ENCODE measurements around the gene CIITA.
A peak's percentile ranks its signal among the peaks of the same experiment; 100 is the strongest.

The CIITA gene

GRCh38 chr16:10911267-10911666 lies 34.3 kb downstream of the CIITA start:
- TF ChIP-seq, protein P1, sequence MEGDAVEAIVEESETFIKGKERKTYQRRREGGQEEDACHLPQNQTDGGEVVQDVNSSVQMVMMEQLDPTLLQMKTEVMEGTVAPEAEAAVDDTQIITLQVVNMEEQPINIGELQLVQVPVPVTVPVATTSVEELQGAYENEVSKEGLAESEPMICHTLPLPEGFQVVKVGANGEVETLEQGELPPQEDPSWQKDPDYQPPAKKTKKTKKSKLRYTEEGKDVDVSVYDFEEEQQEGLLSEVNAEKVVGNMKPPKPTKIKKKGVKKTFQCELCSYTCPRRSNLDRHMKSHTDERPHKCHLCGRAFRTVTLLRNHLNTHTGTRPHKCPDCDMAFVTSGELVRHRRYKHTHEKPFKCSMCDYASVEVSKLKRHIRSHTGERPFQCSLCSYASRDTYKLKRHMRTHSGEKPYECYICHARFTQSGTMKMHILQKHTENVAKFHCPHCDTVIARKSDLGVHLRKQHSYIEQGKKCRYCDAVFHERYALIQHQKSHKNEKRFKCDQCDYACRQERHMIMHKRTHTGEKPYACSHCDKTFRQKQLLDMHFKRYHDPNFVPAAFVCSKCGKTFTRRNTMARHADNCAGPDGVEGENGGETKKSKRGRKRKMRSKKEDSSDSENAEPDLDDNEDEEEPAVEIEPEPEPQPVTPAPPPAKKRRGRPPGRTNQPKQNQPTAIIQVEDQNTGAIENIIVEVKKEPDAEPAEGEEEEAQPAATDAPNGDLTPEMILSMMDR (conservative IDR thresholded peaks at IDR 0.05; ENCODE audit: low read depth), result no peak
- no peak for DNase-seq (ENCODE audit: low spot score)
- no peak overlapping the region for H3K27ac ChIP-seq
- POLR2A ChIA-PET (ENCODE audit: low non-redundant PET), result no interaction called here
- CTCF ChIA-PET, result interaction anchor here (0.6 to 2.9 kb wide), 2 partner anchors 8 to 396 kb away, joined by 5 to 17 read pairs; no protein-coding TSS in a partner anchor

GRCh38 chr16:10916534-10916933 lies 39.5 kb downstream of the CIITA start:
- no peak overlapping the region for H3K27ac ChIP-seq
- ChIA-PET CTCF (no interaction called here), POLR2A (ENCODE audit: low non-redundant PET) (interaction anchor here (0.7 kb wide), 1 partner anchor 167 kb away, joined by 3 read pairs; no protein-coding TSS in a partner anchor)
- DNase-seq (ENCODE audit: low spot score), result no peak
- TF ChIP-seq, protein P1 (conservative IDR thresholded peaks at IDR 0.05; ENCODE audit: low read depth), result no peak

- no peak overlapping the region for H3K27ac ChIP-seq
- peak; percentile 76 for DNase-seq (ENCODE audit: low spot score)
- ChIA-PET POLR2A (ENCODE audit: low non-redundant PET) (no interaction called here), CTCF (interaction anchor here (0.5 to 2.3 kb wide), 34 partner anchors 9 to 1349 kb away, joined by 3 to 17 read pairs (median 4); partner anchors contain the start of gene NUBP1)
- TF ChIP-seq, protein P1 (conservative IDR thresholded peaks at IDR 0.05; ENCODE audit: low read depth), result peak; percentile 95
Observed at GRCh38 chr16:10918294-10919002, 41.4 kb downstream of the CIITA start.

DNA sequence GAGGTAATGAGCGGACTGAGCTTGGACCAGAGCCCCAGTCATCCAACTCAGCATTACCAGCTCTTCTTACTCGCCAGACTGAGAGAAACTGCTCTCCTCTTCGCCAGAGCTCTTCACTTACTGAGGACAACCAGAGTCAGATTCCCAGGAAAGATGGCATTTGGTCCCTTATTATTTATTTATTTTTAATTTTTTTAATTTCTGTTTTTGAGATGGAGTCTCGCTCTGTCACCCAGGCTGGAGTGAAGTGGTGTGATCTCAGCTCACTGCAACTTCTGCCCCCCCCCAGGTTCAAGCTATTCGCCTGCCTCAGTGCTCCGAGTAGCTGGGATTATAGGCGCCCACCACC lies 42.0 kb downstream of the CIITA start:
- no peak overlapping the region for H3K27ac ChIP-seq
- CTCF ChIA-PET, result interaction anchor here (0.6 to 2.3 kb wide), 26 partner anchors 8 to 1350 kb away, joined by 3 to 17 read pairs (median 5); partner anchors contain the start of gene NUBP1
- TF ChIP-seq, protein P1 (conservative IDR thresholded peaks at IDR 0.05; ENCODE audit: low read depth), result peak; percentile 72
- no peak for DNase-seq (ENCODE audit: low spot score)
- POLR2A ChIA-PET (ENCODE audit: low non-redundant PET), result no interaction called here

DNA sequence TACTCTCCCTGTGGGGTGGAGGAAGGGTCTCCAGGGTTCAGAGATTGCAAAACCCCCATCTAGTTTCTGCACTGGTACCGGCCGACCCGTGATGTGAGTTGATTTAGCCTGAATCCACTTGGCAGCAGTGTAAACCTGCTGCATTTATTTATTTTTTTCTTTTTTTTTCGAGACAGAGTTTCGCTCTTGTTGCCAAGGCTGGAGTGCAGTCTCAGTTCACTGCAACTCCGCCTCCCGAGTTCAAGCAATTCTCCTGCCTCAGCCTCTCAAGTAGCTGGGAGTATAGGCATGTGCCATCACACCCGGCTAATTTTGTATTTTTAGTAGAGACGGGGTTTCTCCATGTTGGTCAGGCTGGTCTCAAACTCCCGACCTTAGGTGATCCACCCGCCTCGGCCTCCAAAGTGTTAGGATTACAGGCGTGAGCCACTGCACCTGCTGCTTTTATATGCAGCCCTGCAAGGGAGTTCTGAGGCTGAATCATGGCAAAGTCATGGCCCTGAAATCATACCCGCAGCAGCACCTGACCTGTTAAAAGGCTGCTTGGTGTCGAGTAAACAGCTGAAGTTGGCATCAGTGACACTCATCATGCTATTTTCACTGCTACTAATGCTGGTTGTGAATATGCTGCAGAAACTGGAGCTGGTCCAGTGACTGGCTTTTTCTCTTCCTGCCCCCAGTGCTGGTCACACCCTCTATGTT lies 43.9 kb downstream of the CIITA start:
- no peak for DNase-seq (ENCODE audit: low spot score)
- ChIA-PET POLR2A (ENCODE audit: low non-redundant PET) (no interaction called here), CTCF (no interaction called here)
- no peak overlapping the region for H3K27ac ChIP-seq
- TF ChIP-seq, protein P1 (conservative IDR thresholded peaks at IDR 0.05; ENCODE audit: low read depth), result no peak

DNA sequence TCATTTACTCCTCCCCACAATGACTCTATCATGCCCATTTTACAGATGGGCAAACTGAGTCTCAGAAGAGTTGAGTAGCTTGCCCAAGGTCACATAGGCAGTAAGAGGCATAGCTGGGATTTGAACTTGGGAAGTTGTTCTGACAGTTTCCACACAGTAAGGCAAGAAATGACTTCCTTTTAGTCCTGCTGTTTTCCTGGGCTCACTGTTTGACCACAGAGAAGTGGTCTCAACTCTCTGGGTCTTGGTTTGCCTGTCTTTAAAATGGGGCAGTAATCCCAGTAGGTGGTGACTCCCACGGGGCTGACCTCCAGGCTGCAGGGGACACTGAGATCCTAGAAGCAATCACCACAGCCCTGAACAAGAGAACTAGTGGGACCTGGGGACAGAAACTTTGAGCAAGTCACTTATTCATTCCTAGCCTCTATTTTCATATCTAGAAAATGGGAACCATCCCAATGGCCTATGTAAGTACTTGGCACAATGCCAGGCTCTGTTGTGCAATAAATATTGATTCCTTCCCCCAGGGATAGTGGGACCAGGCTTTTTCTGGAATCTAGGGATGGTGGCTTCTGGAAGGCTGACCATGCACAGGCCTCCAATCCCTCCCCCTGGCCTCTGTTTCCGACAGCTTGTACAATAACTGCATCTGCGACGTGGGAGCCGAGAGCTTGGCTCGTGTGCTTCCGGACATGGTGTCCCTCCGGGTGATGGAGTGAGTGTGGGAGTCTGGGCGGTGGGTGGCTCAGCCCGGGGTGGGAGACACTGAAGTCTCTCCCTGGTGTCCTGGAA lies 44.7 kb downstream of the CIITA start:
- ChIA-PET POLR2A (ENCODE audit: low non-redundant PET) (no interaction called here), CTCF (interaction anchor here (0.6 kb wide), 1 partner anchor 9 kb away, joined by 3 read pairs; no protein-coding TSS in a partner anchor)
- no peak for DNase-seq (ENCODE audit: low spot score)
- no peak overlapping the region for H3K27ac ChIP-seq
- TF ChIP-seq, protein P1 (conservative IDR thresholded peaks at IDR 0.05; ENCODE audit: low read depth), result no peak
